Raji (cell line): ENCODE measurements around the gene RPL13A.

ENCODE experiments used
- POLR2A ChIP-seq: IDR thresholded peaks from 2 replicates; pipeline ENCODE4 v1.6.1; 2011; ENCODE audit warnings: low read depth, low read length, control low read depth; ENCODE audit not compliant: insufficient read depth

Gene RPL13A

GRCh38 chr19:49512970-49513745 lies 25.8 kb downstream of the RPL13A start:
- 0 out of 2 replicates have a peak, but pooled peaks have one; percentile 13 for TF ChIP-seq POLR2A

GRCh38 chr19:49513746-49514118 lies 26.3 kb downstream of the RPL13A start:
- TF ChIP-seq POLR2A, result no peak

- TF ChIP-seq POLR2A, result no peak
These were observed 26.7 kb downstream of the RPL13A start for GRCh38 chr19:49514151-49514550.

- no peak for TF ChIP-seq POLR2A
These were observed 28.4 kb downstream of the RPL13A start for GRCh38 chr19:49515767-49516166.

GRCh38 chr19:49518033-49518432 lies 30.6 kb downstream of the RPL13A start:
- TF ChIP-seq POLR2A, result no peak

- TF ChIP-seq POLR2A, result no peak
These were observed 33.4 kb downstream of the RPL13A start for GRCh38 chr19:49520705-49521319.

- TF ChIP-seq POLR2A, result no peak
These were observed 37.5 kb downstream of the RPL13A start for GRCh38 chr19:49524812-49525455.

- no peak for TF ChIP-seq POLR2A
These were observed 40.9 kb downstream of the RPL13A start for GRCh38 chr19:49528211-49528771.

GRCh38 chr19:49530708-49531107 lies 43.3 kb downstream of the RPL13A start:
- TF ChIP-seq POLR2A, result no peak

GRCh38 chr19:49533551-49534488 lies 46.4 kb downstream of the RPL13A start:
- no peak for TF ChIP-seq POLR2A

- TF ChIP-seq POLR2A, result no peak
These were observed 47.4 kb downstream of the RPL13A start for GRCh38 chr19:49534632-49535385.

- no peak for TF ChIP-seq POLR2A
These were observed 49.6 kb downstream of the RPL13A start for GRCh38 chr19:49536921-49537462.

- TF ChIP-seq POLR2A, result no peak
These were observed 51.2 kb downstream of the RPL13A start for GRCh38 chr19:49538643-49539042.
